HG03097 (cell line): Measurements from ENCODE around the gene RSF1.

Experiments
- ATAC-seq: cut with Tn5 transposase; IDR thresholded peaks from one replicate; pipeline ENCODE4 v1.9.1; 2021; ENCODE audit not compliant: unreplicated experiment, low FRiP score

RSF1 gene

DNA sequence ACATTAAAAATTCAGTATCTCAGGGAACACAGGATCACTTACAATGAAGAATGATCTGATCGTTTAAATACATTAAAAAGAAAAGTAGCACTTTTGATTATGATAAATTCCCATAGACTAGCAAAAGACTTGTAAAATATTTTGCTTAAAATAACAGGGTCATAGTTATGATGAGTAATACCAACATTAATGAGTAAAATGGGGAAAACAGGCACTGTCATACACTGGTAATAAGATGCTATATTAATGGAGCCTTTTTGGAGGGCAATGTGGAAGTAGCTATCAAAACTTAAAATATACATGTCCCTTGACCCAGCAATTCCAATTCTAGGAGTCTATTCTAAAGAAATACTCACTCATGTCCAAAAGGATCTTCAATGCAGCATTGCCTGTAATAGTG, 121.1 kb downstream of the RSF1 start:
- no peak for ATAC-seq

GRCh38 chr11:77698896-77699295, 121.6 kb downstream of the RSF1 start:
- no peak for ATAC-seq

DNA sequence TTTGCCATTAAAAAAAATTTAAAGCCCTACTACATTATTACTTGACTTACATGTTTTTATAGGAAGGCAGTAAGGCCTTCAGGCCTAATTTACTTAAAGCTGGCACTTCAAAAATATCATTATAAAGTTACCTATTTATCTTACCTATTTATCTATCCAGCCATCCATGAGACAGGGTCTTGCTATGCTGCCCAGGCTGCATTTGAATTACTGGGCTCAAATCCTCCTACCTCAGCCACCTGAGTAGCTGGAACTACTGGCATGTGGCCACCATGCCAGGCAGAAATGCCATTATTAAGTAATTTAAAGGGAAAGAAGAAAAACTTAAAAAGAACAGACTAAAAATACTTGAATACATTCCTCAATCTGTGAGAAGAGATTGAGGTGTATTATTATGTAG, 122.7 kb downstream of the RSF1 start:
- no peak for ATAC-seq

GRCh38 chr11:77695417-77695816, 125.1 kb downstream of the RSF1 start:
- no peak for ATAC-seq

DNA sequence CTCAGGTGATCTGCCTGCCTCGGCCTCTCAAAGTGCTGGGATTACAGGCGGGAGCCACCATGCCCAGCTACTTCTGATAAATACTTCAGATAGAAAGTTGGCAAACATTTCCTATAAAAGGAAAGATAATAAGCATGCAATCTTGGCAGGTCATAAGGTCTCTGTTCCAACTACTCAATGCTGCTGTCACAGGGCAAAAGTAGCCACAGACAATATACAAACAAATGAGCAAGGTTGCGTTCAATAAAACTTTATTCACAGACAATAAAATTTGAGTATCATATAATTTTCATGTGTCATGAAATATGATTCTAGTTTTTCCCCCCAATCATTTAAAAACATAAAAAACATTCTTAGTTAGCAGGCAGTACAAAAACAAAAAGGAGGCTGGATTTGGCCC, 129.9 kb downstream of the RSF1 start:
- no peak for ATAC-seq

GRCh38 chr11:77687088-77687487, 133.4 kb downstream of the RSF1 start:
- no peak for ATAC-seq

GRCh38 chr11:77677138-77677537, 143.4 kb downstream of the RSF1 start:
- ATAC-seq, result no peak

DNA sequence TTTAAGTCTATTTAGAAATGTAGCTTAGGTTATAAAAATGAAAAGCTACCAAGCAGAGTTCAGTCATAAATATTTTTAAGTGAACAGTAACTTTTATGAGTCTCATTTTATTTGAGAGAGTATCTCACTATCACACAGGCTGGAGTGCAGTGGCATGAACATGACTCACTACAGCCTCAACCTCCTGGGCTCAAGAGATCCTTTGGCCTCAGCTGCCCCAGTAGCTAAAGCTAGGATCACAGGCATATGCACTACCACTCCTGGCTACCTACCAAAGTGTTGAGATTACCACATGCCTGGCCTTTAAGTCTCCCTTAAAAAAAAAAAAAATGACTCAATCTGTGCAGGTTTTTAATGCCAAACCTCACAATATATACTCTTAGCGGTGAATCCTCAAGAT, 148.3 kb downstream of the RSF1 start:
- no peak for ATAC-seq

GRCh38 chr11:77669848-77670511, 150.5 kb downstream of the RSF1 start:
- no peak for ATAC-seq

- ATAC-seq, result no peak
These were observed 151.8 kb downstream of the RSF1 start for GRCh38 chr11:77668760-77669159.

- no peak for ATAC-seq
These were observed 155.1 kb downstream of the RSF1 start for GRCh38 chr11:77665240-77665965.

DNA sequence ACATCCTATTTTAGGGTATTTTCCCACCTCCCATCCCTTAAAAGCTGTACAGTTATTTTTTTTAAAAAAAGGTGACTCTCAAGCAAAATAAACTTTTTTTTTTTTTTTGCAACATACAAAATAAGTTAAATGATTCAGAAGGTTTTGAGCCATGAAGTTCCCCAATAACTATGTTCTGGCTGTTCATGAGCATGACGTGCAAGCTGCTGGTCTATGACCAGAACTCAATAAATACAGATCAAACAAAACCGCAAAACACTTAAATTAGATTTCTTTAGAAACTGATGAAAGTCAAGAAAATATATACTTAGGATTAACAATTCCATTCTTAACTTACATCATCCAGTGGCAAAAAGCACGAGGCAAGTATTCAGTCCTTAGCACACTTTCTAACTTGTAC, 158.9 kb downstream of the RSF1 start:
- ATAC-seq, result no peak

GRCh38 chr11:77660947-77661346, 159.6 kb downstream of the RSF1 start:
- ATAC-seq, result no peak

DNA sequence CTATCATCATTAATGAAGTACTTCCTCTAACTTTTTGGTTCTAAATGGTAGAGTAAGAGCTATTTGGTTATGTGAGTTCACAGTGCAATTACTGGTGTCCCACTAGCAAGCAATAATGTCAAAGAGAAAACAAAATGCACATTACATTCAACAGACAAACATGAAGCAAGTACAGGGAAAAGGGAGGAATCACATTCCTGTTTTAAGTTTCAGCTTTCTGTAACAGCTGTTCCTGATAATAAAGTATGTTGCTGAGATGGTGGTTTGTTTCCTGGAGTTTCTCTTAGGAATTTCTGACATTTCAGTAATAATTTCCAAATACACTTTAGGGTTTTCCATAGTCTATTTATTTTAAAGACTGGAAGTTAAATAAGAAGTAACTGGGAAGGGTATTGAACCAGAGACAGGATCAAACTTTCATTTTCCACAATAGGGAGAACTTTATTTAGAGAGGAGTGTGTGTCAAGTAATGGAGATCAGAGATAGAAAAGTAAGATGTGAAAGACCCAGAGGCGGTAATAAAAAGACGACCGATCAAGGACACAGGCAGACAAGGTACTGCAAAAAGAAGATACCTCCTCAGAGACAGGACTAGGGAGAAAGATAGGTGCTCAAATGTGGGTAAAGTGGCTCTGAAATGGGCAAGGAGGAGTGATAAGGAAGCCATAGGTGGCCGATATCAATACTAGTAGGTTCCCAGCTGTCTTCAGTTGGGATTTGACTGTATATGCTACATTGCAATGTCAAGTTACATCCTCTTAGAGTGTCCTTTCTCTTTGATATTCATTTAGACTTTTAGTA, 162.1 kb downstream of the RSF1 start:
- no peak for ATAC-seq

GRCh38 chr11:77656362-77656761, 164.2 kb downstream of the RSF1 start:
- ATAC-seq, result no peak

DNA sequence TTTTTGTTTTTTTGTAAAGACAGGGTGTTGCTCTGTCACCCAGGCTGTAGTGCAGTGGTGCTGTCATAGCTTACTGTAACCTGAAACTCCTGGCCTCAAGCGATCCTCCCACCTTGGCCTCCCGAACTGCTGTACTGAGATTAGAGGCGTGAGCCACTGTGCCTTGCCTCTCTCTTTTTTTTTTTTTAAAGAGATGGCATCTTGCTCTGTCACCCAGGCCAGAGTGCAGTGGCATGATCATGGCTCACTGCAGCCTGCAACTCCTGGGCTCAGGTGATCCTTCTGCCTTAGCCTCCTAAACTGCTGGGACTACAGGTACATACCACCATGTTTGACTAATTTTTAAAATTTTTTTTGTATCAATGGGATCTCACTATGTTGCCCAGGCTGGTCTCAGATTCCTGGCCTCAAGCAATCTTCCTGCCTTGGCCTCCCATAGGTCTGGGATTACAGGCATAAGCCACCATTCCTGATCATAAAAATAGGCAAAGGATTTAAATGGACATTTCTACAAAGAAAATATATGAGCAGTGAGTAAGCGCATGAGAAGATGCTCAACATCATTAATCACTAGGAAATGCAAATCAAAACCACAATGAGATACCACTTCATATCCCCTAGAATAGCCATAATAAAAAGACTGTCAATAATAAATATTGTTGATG, 165.6 kb downstream of the RSF1 start:
- ATAC-seq, result no peak

- no peak for ATAC-seq
These were observed 170.4 kb downstream of the RSF1 start for GRCh38 chr11:77650123-77650522.

DNA sequence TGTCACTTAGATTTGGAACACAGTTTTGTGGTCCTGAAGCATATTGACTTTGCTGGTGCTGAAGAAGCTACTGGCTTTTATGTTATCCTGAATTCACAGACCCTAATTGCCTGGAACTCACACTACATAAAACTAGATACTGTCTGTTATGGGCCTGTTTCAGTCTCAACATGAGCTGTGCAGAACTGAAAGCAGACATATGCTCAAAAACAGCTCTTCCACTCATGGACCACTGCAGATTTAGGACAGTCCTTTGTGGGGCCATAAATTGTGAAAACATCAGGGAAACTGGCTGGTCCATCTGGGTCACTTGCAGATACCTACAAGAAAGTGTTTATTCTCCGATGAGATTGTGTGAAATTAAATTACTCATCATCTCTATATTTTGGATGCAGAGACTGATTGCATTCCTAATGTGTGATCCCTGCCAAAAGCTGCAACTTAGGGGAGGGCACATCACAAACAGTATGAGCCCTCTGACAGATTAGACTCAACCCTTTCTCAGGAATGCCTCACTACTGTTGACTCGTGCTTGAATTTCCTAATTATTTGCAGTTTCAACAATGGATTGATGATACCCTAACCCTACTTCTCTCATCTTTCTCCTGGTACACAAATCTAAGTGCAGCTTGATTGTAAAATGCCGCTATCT, 172.7 kb downstream of the RSF1 start:
- ATAC-seq, result no peak

- no peak for ATAC-seq
These were observed 175.6 kb downstream of the RSF1 start for GRCh38 chr11:77644887-77645286.

GRCh38 chr11:77642228-77642627, 178.3 kb downstream of the RSF1 start:
- ATAC-seq, result no peak
